ENCODE data around the gene AMBP.

Gene AMBP

DNA sequence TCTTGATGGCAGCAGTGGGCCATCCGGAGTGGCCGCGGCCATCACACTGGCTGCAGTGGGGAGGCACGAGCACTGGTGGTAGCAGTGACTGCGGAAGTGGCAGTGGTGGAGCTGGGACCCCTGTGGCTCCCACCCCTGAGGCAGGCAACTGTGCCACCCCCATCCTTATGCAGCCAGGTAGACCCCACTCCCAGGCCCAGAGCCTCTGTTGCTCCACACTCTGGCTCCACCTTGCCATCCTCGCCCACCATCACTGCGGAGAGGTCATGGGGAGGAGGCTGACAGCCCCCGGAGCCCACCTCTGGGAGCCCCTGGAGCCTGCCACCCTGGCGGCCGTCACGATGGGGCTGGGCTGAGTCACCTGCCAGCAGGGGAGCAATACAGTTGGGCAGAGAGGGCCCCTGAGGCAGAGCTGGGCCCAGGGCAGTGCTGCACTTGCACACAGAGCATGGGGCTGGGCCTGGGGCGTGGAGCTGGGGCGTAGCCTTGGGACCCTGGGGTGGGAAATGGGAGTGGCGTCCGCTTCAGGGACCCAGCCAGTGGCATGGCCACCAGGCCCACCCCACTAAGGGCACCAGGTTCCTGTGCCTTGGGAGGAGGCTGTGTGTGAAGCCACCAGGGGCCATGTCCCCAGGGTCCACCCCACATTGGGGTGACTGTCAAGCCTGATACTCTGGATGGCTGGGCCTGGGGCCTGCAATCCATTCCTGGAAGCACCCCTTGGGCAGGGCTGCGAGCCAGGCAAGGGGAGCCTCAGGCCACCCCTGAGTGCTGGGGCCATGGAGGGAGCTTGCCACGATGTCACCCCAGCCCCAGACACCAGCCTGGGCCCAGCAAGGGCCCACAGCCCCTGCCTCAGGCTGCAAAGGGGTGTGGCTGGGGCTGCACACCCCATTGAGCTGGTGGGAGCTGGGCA lies 7.7 kb downstream of the AMBP start:
- no peak for DNase-seq
- no peak for ATAC-seq (replicated peaks)
- Mint-ChIP-seq H3K4me3 (no peak overlapping the region), H3K27ac (no peak overlapping the region), H3K36me3 (ENCODE audit: insufficient read depth) (no peaks in the 10 kb centered on the region), H3K27me3 (peaks cover 11 to 15% of the 10 kb centered on the region in 2 donors), H3K4me1 (ENCODE audit: low read depth in 2 of 2) (no peaks in the 10 kb centered on the region), H3K9me3 (no peaks in the 10 kb centered on the region)

DNA sequence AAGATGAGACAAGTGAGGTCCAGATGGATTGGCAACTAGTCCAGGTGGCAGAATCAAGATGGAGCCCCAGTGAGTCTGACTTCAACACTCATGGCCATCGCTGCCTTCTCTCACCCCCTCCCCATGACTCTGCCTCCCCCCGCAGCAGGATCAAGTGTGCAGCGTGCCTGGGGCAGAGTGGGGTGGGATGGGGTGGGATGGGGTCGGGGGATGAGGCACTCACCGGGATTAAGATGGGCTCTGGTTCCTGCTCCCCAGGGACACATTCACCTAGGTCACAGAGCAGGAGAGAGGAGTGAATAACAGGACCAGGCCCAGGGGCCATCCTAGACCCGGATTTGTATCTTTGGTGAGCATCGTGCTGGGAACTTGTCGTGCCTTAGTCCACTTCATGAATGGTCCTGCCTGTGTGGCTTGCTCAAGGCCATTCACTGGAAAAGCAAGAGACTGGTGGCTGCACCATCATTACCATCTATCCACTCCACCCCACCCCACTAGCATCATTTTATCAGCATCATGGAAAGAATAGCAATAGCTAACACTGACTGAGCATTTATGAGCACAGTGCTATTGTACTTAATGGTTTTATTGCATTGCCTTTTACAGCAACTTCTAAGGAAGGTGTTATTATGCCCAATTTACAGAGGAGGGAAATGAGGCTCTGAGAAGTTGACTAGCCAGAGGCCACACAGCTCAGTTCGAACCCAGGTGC lies 8.5 kb downstream of the AMBP start:
- no peak for DNase-seq
- no peak for ATAC-seq (replicated peaks)
- no peak overlapping the region for H3K27ac Mint-ChIP-seq
- no peaks in the 10 kb centered on the region for H3K4me1 Mint-ChIP-seq (ENCODE audit: low read depth in 2 of 2)
- H3K9me3 Mint-ChIP-seq: no peaks in the 10 kb centered on the region
- H3K27me3 Mint-ChIP-seq: peaks cover 6 to 9% of the 10 kb centered on the region in 2 donors
- no peaks in the 10 kb centered on the region for H3K36me3 Mint-ChIP-seq (ENCODE audit: insufficient read depth)
- no peak overlapping the region for H3K4me3 Mint-ChIP-seq

DNA sequence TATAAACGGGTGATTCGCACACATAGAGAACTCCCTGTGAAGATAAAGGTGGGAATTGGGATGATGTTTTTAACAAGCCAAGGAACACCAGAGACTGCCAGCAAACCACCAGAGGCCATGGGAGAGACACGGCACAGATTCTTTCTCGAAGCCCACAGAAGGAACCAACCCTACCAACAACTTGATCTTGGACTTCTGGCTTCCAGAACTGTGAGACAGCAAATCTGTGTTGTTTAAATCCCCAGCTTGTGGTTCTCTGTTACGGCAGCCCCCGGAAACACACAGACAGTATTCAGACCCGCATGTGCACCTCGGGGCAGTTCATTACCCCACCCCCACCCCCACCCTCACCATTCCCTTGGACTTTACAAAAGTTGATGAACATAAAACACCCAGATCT lies 12.8 kb downstream of the AMBP start:
- no peaks in the 10 kb centered on the region for H3K36me3 Mint-ChIP-seq (ENCODE audit: insufficient read depth)
- H3K4me3 Mint-ChIP-seq: no peak overlapping the region
- H3K27ac Mint-ChIP-seq: no peak overlapping the region
- no peaks in the 10 kb centered on the region for H3K4me1 Mint-ChIP-seq (ENCODE audit: low read depth in 2 of 2)
- no peaks in the 10 kb centered on the region for H3K9me3 Mint-ChIP-seq
- ATAC-seq (replicated peaks) (no peak), DNase-seq (no peak)
- peaks cover 38 to 47% of the 10 kb centered on the region in 2 donors for H3K27me3 Mint-ChIP-seq

DNA sequence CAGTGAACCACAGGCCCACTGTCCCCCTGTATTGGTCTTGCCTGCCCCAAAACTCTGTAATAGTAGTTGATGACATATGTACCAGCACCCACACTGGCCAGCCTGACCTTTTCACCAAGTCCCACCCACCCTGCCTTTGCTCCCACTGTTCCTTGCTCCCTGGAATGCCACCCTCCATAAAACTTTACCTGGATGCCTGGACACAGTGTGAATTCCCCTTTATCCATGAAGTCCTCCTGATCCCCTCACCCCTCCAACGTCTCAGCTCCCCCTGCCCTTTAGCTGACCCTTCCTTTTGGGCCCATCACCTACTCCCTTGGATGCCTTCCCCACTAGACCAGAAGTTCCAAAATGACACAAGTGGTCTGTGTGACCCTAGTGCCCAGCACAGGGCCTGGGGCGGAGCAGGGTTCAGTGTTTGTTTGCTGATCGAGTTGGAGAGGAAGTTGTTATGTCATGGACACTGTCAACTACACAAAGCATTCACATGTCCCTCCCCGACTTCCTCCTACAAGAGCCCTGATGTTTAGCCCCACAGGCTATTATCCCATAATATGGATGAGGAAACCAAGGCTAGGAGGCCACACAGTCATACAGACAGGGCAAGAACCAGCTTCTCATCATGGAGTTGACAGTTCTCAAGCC lies 16.1 kb downstream of the AMBP start:
- Mint-ChIP-seq H3K36me3 (ENCODE audit: insufficient read depth) (no peaks in the 10 kb centered on the region), H3K4me1 (ENCODE audit: low read depth in 2 of 2) (no peaks in the 10 kb centered on the region), H3K9me3 (no peaks in the 10 kb centered on the region), H3K27me3 (peaks cover 38 to 64% of the 10 kb centered on the region in 2 donors), H3K4me3 (no peak overlapping the region), H3K27ac (peak overlapping the region in 1 of 2 donors; percentile 46)
- DNase-seq: no peak
- ATAC-seq (replicated peaks): no peak

DNA sequence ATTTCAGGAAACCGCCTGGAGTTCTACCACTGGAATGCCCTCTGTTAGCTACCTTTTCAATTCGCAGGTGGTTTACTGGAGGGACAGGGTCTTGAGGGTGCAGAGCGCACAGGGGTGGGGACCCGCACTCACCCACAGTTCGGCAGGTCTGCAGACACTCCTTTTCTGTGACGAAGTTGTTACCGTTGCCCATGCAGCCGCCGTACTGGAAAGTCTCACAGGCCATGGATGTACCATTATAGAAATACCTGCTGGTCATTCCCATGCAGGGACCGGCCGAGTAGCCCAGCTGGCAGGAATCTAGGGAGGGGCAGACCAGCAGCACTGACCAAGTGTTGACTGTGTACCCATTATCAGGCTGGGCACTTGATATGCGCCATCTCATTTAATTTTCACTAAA lies 16.8 kb downstream of the AMBP start:
- H3K27ac Mint-ChIP-seq: no peak overlapping the region
- H3K4me3 Mint-ChIP-seq: no peak overlapping the region
- ATAC-seq (replicated peaks): no peak
- no peak for DNase-seq
- H3K9me3 Mint-ChIP-seq: no peaks in the 10 kb centered on the region
- no peaks in the 10 kb centered on the region for H3K36me3 Mint-ChIP-seq (ENCODE audit: insufficient read depth)
- peaks cover 38 to 69% of the 10 kb centered on the region in 2 donors for H3K27me3 Mint-ChIP-seq
- H3K4me1 Mint-ChIP-seq (ENCODE audit: low read depth in 2 of 2): no peaks in the 10 kb centered on the region

DNA sequence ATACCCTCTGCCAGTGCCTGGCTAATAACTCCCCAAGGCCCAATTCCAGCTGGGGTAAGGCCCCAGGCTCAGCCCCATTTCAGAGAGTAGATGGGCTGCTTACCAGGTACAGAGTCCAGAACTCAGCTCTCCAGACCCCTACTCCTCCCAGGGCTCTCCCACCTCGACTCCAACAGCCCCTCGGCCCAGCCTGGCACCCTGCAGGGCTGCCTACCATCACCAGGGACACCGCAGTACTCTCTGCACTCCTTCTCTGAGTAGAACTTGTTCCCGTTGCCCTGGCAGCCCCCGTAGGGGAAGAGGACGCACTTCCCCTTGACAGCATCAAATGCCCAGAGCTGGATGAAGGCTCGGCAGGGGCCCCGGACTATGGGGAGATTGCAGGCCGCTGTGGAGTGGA lies 17.4 kb downstream of the AMBP start:
- no peaks in the 10 kb centered on the region for H3K4me1 Mint-ChIP-seq (ENCODE audit: low read depth in 2 of 2)
- DNase-seq: no peak
- H3K27me3 Mint-ChIP-seq: peaks cover 38 to 69% of the 10 kb centered on the region in 2 donors
- H3K4me3 Mint-ChIP-seq: no peak overlapping the region
- H3K36me3 Mint-ChIP-seq (ENCODE audit: insufficient read depth): no peaks in the 10 kb centered on the region
- H3K27ac Mint-ChIP-seq: no peak overlapping the region
- no peaks in the 10 kb centered on the region for H3K9me3 Mint-ChIP-seq
- ATAC-seq (replicated peaks): no peak

DNA sequence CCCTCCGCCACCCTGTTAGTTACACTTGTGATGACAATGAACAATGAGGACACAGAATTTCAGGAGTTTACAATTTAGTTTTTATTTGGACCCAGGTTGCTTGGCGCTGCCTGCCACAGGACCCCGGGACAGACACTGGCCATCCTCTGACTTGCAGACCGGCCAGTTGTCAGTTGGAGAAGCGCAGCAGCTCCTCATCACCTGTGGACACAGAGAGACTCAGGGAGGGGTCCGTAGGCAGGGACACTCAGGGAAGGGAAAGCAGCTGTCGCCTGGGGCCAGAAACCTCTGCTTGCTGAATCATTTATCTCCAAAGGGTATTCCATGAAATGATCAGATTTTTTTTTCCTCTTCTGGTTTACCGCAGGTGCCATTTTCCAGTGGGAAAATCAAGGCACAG lies 18.0 kb downstream of the AMBP start:
- Mint-ChIP-seq H3K36me3 (ENCODE audit: insufficient read depth) (no peaks in the 10 kb centered on the region), H3K4me3 (no peak overlapping the region), H3K9me3 (no peaks in the 10 kb centered on the region), H3K27me3 (peaks cover 38 to 69% of the 10 kb centered on the region in 2 donors), H3K27ac (no peak overlapping the region), H3K4me1 (ENCODE audit: low read depth in 2 of 2) (no peaks in the 10 kb centered on the region)
- ATAC-seq (replicated peaks) (no peak), DNase-seq (no peak)

DNA sequence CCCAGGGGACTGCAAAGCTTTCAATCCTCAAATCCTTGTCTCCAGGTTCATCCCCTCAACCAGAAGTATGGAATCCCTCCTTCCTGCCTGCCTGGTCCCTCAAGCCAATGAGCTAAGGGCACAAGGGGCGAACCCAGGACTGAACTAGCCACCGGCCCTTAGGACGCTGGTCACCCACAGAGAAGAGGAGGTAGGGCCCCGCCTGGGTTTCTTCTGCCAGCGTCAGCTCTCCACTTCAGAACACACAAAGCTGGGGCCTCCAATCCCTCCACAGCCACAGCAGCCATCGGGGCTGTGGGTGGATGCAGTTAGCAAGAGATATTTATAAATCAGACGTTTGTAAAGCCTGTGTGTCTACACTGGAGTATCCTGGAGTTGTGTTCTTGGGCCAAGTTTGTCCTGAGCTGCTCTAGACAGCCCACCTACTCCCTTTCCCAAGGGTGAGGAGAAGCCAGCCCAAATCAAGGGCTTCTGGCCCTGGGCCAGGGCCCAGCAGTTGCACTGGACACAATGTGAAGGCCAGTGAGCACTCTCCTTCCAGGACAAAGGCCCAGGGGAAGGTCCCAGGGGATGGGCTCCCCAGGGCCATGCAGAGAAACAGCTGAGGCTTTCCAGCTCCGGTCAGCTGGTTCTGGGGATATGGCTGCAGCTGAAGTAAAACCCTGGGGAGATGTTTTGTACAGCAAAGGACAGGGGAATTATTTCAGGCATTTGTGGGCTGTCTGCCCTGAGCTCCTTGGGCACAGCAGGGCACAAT lies 18.9 kb downstream of the AMBP start:
- Mint-ChIP-seq H3K27ac (no peak overlapping the region), H3K4me1 (ENCODE audit: low read depth in 2 of 2) (no peaks in the 10 kb centered on the region), H3K9me3 (no peaks in the 10 kb centered on the region), H3K4me3 (no peak overlapping the region), H3K36me3 (ENCODE audit: insufficient read depth) (no peaks in the 10 kb centered on the region), H3K27me3 (peaks cover 38 to 69% of the 10 kb centered on the region in 2 donors)
- ATAC-seq (replicated peaks): no peak
- no peak for DNase-seq

DNA sequence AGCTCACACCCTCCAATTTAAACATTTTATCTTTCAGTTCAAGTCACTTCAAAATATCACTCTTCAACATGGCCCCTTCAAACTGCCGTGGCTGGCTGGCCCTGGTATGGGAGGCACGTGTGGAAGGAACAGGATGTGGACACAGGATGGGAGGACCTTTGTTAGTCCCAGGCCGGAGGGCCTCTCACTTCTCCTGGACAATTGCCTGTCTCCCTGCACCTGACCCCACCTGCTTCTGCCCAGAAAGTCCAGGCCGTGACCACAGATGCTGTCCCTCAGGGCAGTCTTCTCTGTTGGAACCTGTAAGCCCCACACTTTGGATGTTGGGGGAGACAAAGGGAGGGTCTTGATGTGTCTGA lies 19.4 kb downstream of the AMBP start:
- H3K36me3 Mint-ChIP-seq (ENCODE audit: insufficient read depth): peaks cover 2% of the 10 kb centered on the region
- no peak for ATAC-seq (replicated peaks)
- H3K4me1 Mint-ChIP-seq (ENCODE audit: low read depth in 2 of 2): no peaks in the 10 kb centered on the region
- H3K27me3 Mint-ChIP-seq: peaks cover 34 to 65% of the 10 kb centered on the region in 2 donors
- no peak overlapping the region for H3K4me3 Mint-ChIP-seq
- no peak overlapping the region for H3K27ac Mint-ChIP-seq
- H3K9me3 Mint-ChIP-seq: no peaks in the 10 kb centered on the region
- no peak for DNase-seq

DNA sequence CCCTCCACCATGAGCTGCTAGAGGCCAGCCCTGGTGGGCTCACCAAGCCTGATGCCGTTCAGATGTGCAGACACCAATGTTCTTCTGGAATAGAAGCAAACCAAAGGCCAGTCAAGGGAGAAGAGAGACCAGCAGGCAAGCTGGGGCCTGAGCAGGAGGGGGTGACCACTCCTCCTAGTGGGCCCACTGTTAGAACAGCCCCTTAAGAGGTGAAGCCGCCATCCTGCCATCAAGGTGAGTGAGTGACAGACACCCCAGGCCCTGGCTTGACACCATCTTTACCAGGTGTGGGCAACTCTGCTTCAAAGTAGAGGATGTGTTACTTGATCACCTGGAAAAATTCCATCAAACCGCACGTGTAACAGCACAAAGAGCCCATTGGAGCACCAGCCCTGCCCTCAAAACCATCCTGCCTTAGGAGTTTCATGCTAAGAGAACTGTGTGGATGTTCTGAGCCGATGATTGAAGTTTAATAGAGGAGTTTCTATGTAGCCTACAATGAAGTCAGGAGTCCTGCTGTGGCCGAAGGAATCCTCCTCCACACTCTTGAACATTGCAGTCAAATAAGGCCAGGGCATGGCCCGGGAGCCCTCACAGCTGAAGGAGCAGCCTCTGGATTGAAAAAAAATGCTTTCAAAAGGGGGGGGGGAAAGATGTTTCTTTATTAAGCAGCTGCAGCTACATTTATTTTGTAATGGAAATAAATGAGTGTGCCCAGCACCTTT lies 20.8 kb downstream of the AMBP start:
- no peaks in the 10 kb centered on the region for H3K9me3 Mint-ChIP-seq
- peaks cover 21 to 51% of the 10 kb centered on the region in 2 donors for H3K27me3 Mint-ChIP-seq
- no peak overlapping the region for H3K27ac Mint-ChIP-seq
- H3K36me3 Mint-ChIP-seq (ENCODE audit: insufficient read depth): peaks cover 5% of the 10 kb centered on the region
- no peak overlapping the region for H3K4me3 Mint-ChIP-seq
- ATAC-seq (replicated peaks) (no peak), DNase-seq (no peak)
- no peaks in the 10 kb centered on the region for H3K4me1 Mint-ChIP-seq (ENCODE audit: low read depth in 2 of 2)

DNA sequence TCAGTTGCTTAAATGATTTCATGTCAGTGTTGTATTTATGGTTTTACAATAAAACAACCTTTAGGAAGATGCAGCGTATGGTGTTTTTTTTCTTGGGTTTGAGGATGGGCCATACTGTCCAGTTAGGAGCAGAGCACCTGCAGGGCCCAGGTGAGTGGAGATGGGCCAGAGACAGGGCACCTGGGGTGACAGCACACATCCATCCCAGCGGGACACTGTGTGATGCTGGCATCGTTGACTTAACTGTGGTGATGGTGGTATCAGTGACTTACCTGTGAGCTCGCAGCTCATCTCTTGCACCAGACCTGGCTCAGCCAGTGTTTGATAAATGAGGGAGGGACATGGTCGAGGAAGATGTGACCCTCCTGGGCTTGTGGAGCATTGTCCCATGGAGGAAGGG lies 21.6 kb downstream of the AMBP start:
- ATAC-seq (replicated peaks) (no peak), DNase-seq (no peak)
- Mint-ChIP-seq H3K36me3 (ENCODE audit: insufficient read depth) (peaks cover 5% of the 10 kb centered on the region), H3K4me3 (no peak overlapping the region), H3K4me1 (ENCODE audit: low read depth in 2 of 2) (no peaks in the 10 kb centered on the region), H3K9me3 (no peaks in the 10 kb centered on the region), H3K27ac (no peak overlapping the region), H3K27me3 (peaks cover 14 to 43% of the 10 kb centered on the region in 2 donors)

DNA sequence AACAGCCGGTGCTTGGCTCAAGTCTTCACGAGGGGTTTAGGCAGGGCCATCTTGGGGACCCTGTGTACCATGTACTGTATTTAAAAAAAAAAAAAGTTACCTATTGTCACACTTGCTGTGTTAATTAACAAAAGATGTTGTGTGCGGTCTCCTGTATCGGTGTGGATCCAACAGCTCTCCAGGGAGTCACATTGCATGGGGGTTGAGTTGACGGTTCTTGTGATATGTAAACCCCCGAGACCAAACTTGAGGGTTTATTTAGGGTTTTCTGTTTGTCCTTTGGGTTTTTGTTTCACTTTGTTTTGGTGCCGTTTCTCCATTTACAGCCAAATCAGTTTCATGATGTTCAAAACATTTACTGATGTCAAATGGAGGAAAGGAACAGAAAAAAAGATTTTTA lies 22.2 kb downstream of the AMBP start:
- peaks cover 5% of the 10 kb centered on the region for H3K36me3 Mint-ChIP-seq (ENCODE audit: insufficient read depth)
- no peak overlapping the region for H3K27ac Mint-ChIP-seq
- DNase-seq (no peak), ATAC-seq (replicated peaks) (no peak)
- no peak overlapping the region for H3K4me3 Mint-ChIP-seq
- H3K9me3 Mint-ChIP-seq: no peaks in the 10 kb centered on the region
- no peaks in the 10 kb centered on the region for H3K4me1 Mint-ChIP-seq (ENCODE audit: low read depth in 2 of 2)
- peaks cover 11 to 37% of the 10 kb centered on the region in 2 donors for H3K27me3 Mint-ChIP-seq

DNA sequence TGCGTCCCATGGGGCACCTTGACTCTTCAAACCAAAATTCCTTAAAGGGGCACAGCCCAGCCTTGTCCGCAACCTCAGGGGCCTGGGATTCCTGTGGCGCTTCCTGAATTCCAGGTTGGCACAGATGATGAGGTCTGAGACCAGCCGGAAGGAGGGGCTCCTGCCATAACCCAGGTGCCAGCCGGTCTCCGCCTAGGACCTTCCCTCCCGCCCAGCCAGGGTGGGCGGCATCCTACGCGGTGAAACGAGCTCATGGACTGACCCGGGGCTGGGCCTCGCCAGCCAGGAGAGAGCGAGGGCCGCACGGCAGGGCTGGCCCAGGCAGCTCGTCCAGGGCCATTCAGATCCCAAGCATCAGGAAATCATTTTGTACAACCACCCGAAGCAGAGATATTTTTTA lies 23.0 kb downstream of the AMBP start:
- Mint-ChIP-seq H3K27me3 (peaks cover 3 to 29% of the 10 kb centered on the region in 2 donors), H3K4me3 (no peak overlapping the region), H3K9me3 (no peaks in the 10 kb centered on the region), H3K27ac (no peak overlapping the region), H3K36me3 (ENCODE audit: insufficient read depth) (peaks cover 5% of the 10 kb centered on the region), H3K4me1 (ENCODE audit: low read depth in 2 of 2) (no peaks in the 10 kb centered on the region)
- DNase-seq: no peak
- no peak for ATAC-seq (replicated peaks)

Measured in effector memory CD8-positive, alpha-beta T cell (primary cell).